Measurements from ENCODE around the gene PLCD1. TPM values are rescaled to one million over a fixed set of nuclear protein-coding genes. Genes with fewer than 3 reads are reported as not detected.

PLCD1 gene
- total and polyA plus RNA-seq, 2 of the 8 experiments (the other 6 are each of a cell fraction or from before 2014, with no cell fraction given), result 15.3 to 19.2 TPM

- no peak for TF ChIP-seq USF2 (IDR thresholded peaks at IDR 0.05; ENCODE audit: low read length)
- no peak for TF ChIP-seq KDM4A (IDR thresholded peaks at IDR 0.05; ENCODE audit: low read depth, low read length, severe bottlenecking)
Observed at GRCh38 chr3:37987315-37987697, 42.1 kb downstream of the PLCD1 start (continued).
